ENCODE measurements around the gene GPLD1.
"Not testable (repeated sequence)": the region's sequence is repeated elsewhere in the genome, so short reads cannot be mapped to it uniquely, and the experiment has no call there.

The GPLD1 gene, protein sequence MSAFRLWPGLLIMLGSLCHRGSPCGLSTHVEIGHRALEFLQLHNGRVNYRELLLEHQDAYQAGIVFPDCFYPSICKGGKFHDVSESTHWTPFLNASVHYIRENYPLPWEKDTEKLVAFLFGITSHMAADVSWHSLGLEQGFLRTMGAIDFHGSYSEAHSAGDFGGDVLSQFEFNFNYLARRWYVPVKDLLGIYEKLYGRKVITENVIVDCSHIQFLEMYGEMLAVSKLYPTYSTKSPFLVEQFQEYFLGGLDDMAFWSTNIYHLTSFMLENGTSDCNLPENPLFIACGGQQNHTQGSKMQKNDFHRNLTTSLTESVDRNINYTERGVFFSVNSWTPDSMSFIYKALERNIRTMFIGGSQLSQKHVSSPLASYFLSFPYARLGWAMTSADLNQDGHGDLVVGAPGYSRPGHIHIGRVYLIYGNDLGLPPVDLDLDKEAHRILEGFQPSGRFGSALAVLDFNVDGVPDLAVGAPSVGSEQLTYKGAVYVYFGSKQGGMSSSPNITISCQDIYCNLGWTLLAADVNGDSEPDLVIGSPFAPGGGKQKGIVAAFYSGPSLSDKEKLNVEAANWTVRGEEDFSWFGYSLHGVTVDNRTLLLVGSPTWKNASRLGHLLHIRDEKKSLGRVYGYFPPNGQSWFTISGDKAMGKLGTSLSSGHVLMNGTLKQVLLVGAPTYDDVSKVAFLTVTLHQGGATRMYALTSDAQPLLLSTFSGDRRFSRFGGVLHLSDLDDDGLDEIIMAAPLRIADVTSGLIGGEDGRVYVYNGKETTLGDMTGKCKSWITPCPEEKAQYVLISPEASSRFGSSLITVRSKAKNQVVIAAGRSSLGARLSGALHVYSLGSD

DNA sequence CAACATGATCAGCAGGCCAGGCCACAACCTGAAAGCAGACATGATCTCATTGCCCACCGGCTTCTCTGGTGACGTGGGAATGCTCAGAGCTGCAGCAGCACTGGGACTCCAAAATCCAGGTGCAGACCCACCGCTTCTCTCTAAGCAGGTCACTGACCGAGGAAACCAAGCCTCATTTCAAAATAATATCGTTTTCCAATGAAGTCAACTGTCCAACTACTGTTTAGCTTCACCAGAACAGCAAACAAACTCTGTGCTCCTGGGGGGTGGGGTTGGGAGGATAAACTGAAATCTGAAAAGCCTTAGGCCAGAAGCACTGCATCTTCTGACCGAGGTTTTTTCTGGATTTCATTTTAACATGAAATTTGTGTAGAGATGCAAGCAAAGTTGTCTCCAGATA lies at the start of gene GPLD1:
TSS of gene GPLD1 (minus strand) at position 109 of the 400 bp plus-strand sequence. CDS start at position 42, 67 bp downstream.
- DNase-seq, result no peak

- no peak for DNase-seq
These were observed 48.5 kb upstream of the GPLD1 start for GRCh38 chr6:24537771-24538385.

DNA sequence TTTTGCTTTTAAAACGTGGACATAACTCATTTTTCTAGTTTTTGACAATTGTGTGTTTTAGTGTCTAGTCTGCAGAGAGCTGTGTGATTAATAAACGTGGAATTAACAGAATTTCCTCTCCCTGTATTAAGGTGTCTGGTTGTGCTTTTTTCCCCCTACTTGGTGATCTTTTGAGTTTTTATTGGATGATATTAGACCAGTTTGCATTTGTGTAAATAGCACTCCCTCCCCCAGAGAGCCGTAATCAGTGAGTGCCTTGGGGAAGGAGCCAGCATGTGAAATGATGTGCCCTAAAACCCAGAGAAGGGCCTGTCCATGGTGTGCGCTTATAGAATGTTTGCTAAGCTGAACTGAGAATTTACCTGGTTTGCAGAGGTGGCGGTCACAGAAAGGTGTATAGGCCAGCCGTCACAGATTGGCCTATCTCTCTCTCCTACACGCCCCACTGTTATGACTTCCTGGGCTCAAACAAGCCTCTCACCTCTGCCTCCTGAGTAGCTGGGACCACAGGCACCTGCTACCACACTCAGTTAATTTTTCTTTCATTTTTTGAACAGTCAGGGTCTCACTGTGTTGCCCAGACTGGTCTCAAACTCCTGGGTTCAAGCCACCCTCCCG lies 47.8 kb upstream of the GPLD1 start:
- no peak for DNase-seq

- DNase-seq, result no peak
These were observed 47.1 kb upstream of the GPLD1 start for GRCh38 chr6:24536466-24536865.

GRCh38 chr6:24535210-24535609 lies 45.8 kb upstream of the GPLD1 start:
- DNase-seq, result no peak

GRCh38 chr6:24534329-24534728 lies 45.0 kb upstream of the GPLD1 start:
- DNase-seq, result no peak

DNA sequence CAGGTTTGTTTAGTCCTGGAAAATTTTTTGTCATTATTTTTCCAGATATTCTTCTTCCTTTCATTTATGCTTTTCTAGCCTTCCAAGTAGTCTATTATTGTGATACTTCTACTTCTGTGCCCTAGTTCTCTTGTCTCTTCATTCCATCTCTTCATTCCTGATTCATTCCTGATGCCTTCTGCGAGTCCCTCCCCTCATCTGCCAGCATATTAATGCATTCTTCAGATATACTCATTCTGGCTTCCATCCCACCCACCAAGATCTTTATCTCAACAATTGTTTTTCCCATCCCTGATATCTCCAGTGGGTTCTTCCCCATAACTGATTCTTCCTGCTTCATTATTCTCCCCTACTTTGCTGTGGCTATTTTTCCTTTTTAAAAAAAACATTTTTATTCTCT lies 40.6 kb upstream of the GPLD1 start:
- DNase-seq, result no peak

DNA sequence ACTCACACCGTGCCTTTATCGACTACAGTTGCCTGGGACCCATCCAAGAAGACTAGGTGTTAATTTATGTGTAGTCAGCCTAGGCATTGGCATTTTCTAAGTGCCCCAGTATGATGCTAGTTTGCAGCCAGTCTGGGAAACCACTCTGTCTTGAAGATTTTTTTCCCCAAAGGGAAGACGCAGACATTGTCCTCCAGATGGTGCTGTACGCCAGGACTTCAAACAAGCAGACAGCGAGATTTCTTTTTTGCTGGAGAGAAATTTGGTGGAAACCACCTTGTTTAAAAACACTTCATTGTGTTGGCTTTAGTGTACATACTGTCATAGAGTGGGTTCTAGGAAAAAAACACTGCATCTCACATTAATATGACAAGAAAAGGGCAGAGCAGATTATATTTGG lies 35.4 kb upstream of the GPLD1 start:
- no peak for DNase-seq

GRCh38 chr6:24524329-24524728 lies 35.0 kb upstream of the GPLD1 start:
- no peak for DNase-seq

GRCh38 chr6:24522228-24523176 lies 33.1 kb upstream of the GPLD1 start:
- DNase-seq, result peak; percentile 54

DNA sequence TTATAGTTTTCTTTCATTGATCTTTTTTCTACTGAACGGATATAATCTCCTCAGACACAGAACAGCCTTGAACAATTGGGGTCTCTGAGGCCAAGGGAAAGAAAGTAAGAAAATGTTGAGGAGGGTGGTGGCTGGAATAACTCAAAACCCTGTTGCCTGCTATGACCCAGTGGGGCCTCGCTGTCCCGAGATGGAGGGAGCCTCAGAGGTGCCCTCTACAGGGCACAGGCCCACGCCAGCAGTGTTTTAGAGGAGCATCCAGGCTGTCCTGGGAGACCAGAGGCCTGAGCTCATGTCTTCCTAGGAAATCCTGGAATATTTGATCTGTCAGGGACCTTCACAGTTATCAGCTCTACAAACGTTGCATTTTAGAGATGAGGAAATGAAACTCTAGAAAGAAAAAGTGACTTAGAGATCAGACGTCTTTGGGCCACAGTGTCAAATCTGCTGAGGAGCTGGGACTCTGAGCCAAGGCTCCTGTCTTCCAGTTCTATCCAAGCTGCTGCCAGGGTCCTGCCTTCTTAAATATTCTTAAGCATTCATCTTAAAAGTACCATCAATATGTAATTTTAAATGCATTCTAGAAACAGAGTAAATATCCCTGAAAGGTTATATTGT lies 31.7 kb upstream of the GPLD1 start:
- DNase-seq, result no peak

DNA sequence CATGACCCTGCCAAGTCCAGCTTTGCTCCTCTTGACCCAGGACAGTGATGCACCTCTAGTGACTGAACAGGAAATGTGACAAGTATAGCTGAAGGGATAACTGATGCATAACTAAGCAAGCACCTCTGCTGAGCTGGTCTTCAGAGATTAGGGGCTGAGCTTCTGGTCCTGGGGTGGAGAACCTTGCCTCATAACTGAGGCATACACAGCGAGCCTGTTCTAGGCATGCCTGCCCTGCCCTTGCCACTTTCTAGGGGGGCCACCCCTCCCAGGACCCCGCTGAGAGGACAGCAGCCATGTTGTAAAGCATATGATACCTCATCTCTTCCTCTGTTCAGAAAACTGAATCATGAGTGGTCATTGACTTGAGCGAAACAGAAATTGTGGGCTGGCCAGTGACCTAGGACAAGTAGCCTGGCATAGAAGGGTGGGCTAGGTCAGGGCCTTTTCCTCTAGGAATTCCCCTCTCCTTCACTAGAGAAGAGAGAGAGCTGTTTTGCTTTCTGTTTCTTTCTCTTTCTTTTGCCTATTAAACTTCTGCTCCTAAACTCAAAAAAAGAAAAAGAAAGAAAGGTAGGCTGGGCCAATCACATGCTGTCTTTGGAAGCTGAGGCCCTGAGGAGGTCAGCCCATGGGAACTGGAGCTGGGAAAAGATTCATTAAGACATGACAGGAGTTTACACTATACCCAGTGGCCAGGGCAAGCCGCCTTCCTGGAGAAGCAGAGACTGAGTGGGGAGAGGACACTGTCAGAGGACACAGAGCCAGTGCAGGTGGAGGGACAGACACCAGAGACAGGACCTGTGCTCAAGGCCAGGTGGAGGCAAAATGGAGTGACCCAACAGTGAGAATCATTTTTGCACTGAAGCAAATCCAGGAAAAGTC lies 28.5 kb upstream of the GPLD1 start:
- no peak for DNase-seq

DNA sequence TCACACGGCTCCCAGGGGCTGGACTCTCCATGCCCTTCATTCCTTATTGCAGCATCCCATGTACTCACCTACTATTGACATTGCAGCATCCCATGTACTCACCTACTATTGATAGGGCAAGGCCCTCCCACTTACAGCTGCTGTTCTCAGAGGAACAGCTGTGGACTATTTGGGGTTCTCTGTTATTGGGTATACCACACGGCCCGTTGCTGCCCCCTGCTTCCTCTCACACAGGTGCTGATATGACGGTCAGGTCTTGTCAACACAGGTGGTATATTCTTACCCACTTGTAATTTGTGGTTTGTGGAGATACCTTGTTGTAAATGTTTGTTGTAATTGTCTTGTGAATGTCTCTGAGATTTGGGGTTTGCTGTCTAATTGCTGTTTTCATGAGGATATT lies 24.2 kb upstream of the GPLD1 start:
- no peak for DNase-seq

DNA sequence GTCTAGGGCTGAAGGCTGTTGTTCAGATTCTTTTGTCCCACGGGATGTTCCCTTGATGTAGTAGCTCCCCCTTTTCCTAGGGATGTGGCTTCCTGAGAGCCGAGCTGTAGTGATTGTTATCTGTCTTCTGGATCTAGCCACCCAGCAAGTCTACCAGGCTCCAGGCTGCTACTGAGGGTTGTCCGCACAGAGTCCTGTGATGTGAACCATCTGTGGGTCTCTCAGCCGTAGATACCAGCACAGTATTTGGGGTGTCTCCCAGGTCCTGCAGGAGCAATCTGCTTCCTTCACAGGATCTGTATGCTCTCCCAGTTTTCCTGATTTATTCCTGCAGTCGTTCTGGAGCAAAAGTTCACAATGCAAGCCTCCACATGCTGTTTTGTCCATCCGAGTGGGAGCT lies 22.6 kb upstream of the GPLD1 start:
- not testable (repeated sequence) for DNase-seq

DNA sequence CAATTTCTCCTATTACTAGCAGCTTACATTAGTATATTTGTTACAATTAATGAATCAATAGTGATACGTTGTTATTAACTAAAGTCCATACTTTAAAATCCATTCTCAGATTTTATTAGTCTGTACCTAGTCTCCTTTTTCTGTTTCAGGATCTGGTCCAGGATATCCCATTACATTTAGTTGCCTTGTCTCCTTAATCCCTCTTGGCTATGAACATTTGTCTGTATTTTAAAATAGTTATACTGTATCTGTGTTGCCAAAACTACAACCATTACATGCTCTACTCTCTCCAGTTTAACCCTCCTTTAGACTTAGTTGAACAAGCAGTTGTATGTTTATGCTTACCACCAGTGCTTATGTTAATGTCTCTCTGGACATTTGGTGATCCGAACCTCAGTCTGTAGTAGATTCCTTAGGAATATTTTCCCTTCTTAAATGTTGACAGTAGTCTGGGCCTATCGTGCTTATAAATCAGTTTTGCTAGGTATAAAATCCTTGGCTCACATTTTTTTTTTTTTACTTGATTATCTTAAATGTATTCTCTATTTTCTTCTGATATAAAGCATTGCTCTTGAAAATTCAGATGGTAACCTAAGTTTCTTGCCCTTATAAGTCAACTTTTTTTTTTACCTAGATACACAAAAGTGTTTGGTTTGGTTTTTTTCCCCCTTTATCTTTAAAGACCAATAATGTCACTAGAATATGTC lies 17.6 kb upstream of the GPLD1 start:
- no peak for DNase-seq

DNA sequence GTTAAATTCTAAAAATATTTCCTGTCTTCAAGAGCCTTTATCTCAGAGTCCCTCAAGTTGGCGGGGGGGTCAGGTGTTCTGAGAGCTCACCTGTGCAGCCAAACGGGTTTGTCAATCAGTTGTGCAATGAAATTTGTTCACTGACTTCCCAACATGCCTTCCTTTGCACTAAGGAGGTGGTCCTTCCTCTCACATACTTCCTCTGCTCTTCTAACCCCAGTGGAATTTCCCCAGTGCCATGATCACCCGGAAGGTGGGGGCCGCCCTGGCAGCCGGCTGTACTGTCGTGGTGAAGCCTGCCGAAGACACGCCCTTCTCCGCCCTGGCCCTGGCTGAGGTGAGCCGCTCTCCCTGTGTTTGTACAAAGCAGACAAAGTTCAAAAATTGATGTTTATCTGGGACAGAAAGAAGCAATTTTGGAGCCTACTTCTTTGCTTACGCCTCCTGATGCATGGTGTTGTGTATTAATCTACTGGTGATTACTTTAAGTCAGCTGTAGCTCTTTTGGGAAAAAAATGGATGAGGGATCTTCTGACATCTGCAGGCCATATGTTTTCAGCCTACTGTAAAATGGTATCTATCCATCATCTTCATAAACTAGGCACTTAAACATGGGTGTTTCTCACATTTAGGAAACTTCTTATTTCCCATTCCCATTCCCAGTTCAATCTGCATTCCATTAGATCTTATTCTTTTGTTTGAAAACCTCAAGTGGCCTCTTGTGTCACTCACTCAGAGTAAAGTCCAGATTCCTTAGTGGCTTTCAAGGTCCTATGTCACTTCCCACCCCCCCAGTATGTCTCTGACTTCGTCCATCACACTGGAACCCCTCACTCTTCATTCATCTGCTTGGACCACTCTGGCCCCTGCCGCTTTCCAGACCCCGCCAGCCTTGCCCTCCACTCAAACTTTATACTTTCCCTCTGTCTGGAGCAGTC lies 15.5 kb upstream of the GPLD1 start:
- DNase-seq, result no peak

DNA sequence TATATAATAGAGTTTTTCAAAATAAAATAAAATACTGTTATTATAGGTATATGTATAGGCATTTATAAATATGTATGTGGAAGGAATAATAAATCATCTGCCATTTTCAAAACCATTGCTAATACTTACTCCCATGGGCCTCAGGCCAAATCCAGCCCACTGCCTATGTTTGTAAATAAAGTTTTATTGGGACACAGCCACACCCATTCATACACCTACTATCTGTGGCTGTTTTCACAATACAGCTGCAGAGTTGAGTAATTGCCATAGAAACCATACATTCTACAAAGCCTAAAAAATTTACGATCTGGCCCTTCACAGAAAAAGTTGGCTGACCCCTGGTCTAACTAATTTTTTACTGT lies 14.9 kb upstream of the GPLD1 start:
- no peak for DNase-seq

GRCh38 chr6:24501914-24502313 lies 12.5 kb upstream of the GPLD1 start:
- DNase-seq, result no peak

- DNase-seq, result no peak
These were observed 12.0 kb upstream of the GPLD1 start for GRCh38 chr6:24501374-24501773.

All from SHP77 treated with DMSO at 0.1 percent for 48 hours (cell line).